Endothelial cell of coronary artery (primary cell): Measurements from ENCODE around the gene SLC26A8. TPM values are rescaled to one million over a fixed set of nuclear protein-coding genes. Genes with fewer than 3 reads are reported as not detected.

Experiments
- total RNA-seq: library from RNA; depleted of rRNA; stranded (reverse); fragments of >200 nt; gene quantifications from 2 replicates; pipeline ENCODE4 v1.2.3, GENCODE V29; 2014

SLC26A8 gene
- not detected in 2 replicates for total RNA-seq

GRCh38 chr6:36023996-36024795 lies at the start of gene SLC26A8:
Gene SLC26A8, minus strand, starts transcription at chr6:36024641. Its CDS starts 4,934 bp downstream, at chr6:36019707.

GRCh38 chr6:36027501-36028087 lies 3.2 kb upstream of the SLC26A8 start, which contains the start of gene MAPK14:
Gene MAPK14, plus strand, starts transcription at chr6:36027808. Its CDS starts 350 bp downstream, at chr6:36028158.

GRCh38 chr6:35920793-35921732 lies 103.4 kb downstream of the SLC26A8 start, which contains the start of gene SRPK1:
Gene SRPK1, minus strand, starts transcription at chr6:35921098. Its CDS starts 42 bp downstream, at chr6:35921056.

Other genes with a start within 250 kb of the SLC26A8 start
- not detected in 2 replicates for gene CLPSL2, start 248.0 kb downstream of the SLC26A8 start, total RNA-seq
- gene CLPSL1, start 243.6 kb downstream of the SLC26A8 start, total RNA-seq = not detected in 2 replicates
- gene CLPS, start 227.3 kb downstream of the SLC26A8 start, total RNA-seq = not detected in 2 replicates
- gene LHFPL5, start 219.3 kb downstream of the SLC26A8 start, total RNA-seq = not detected in 2 replicates
- gene SRPK1, start 103.5 kb downstream of the SLC26A8 start, total RNA-seq = 64.8 and 68.9 TPM in 2 replicates
- 38.7 and 44.2 TPM in 2 replicates for gene MAPK14, start 3.2 kb upstream of the SLC26A8 start, total RNA-seq
- gene MAPK13, start 105.9 kb upstream of the SLC26A8 start, total RNA-seq = 0.99 and 4.1 TPM in 2 replicates
- gene BRPF3, start 172.1 kb upstream of the SLC26A8 start, total RNA-seq = 8.7 and 15.6 TPM in 2 replicates
- gene PNPLA1, start 245.4 kb upstream of the SLC26A8 start, total RNA-seq = not detected in 2 replicates